Tibial nerve (tissue), 3 donors: ENCODE data around the gene SEM1.

Experiments used
- CTCF ChIP-seq, 5 experiments: fragments of 200-600 bp in 3 of 5; fragments of 450-650 bp in 2 of 5; sonication (generic) in 3 of 5; IDR thresholded peaks; one replicate each; pipeline ENCODE4 v1.5.1; 2016 to 2019; ENCODE audit warnings: antibody characterized with exemption in 5 of 5, mild to moderate bottlenecking in 3 of 5, moderate library complexity in 2 of 5
- POLR2A ChIP-seq, 2 donors: fragments of 450-650 bp; IDR thresholded peaks; one replicate each; pipeline ENCODE4 v1.6.1; 2017; ENCODE audit warnings: antibody characterized with exemption in 2 of 2, mild to moderate bottlenecking in 2 of 2, moderate library complexity in 2 of 2

GRCh38 chr7:96738705-96739104 is 29.1 kb upstream of the SEM1 start:
- TF ChIP-seq CTCF (IDR thresholded peaks at IDR 0.05) (no peak), POLR2A (IDR thresholded peaks at IDR 0.05) (no peak)
